GM23338 (cell line): ENCODE results near the gene EPS8L3.

ENCODE experiments used
- CREB1 ChIP-seq: fragments of 250-450 bp; sonication (Bioruptor Pico); IDR thresholded peaks from 2 replicates; pipeline ENCODE4 v1.5.0; 2020; ENCODE audit warnings: low read depth, mild to moderate bottlenecking, moderate library complexity
- EZH2 ChIP-seq: fragments of 200-600 bp; sonication (generic); IDR thresholded peaks from one replicate; pipeline ENCODE4 v1.8.0; 2017; ENCODE audit warnings: antibody characterized with exemption, mild to moderate bottlenecking, low read depth; ENCODE audit not compliant: unreplicated experiment
- JUNB ChIP-seq: IDR thresholded peaks from one replicate; pipeline ENCODE4 v1.6.1; 2016; ENCODE audit warnings: antibody characterized with exemption; ENCODE audit not compliant: unreplicated experiment
- NANOG ChIP-seq: IDR thresholded peaks from 2 replicates; pipeline ENCODE4 v1.6.1; 2016; ENCODE audit warnings: antibody characterized with exemption, borderline replicate concordance
- POLR2AphosphoS5 ChIP-seq: IDR thresholded peaks from 2 replicates; pipeline ENCODE4 v1.6.1; 2016; ENCODE audit warnings: antibody characterized with exemption, low read depth
- TF ChIP-seq, protein P1 (sequence below), 2 experiments: fragments of 200-600 bp in 1 of 2; sonication (generic) in 1 of 2; conservative IDR thresholded peaks; 2 replicates each; pipeline versions ENCODE4 v1.5.1 to v1.6.1; 2016 to 2017; ENCODE audit warnings: antibody characterized with exemption in 2 of 2, low read depth in 2 of 2, mild to moderate bottlenecking in 2 of 2, moderate library complexity in 1 of 2
- TF ChIP-seq, protein P2 (sequence below): IDR thresholded peaks from 2 replicates; pipeline ENCODE4 v1.6.1; 2016; ENCODE audit warnings: antibody characterized with exemption
- TF ChIP-seq, protein P3 (sequence below): IDR thresholded peaks from one replicate; pipeline ENCODE4 v1.6.1; 2018; ENCODE audit warnings: antibody characterized with exemption; ENCODE audit not compliant: unreplicated experiment
- TF ChIP-seq, protein P4 (sequence below): fragments of 250-450 bp; sonication (Bioruptor Pico); IDR thresholded peaks from 2 replicates; pipeline ENCODE4 v1.5.0; 2020; ENCODE audit warnings: mild to moderate bottlenecking, moderate library complexity

DNA sequence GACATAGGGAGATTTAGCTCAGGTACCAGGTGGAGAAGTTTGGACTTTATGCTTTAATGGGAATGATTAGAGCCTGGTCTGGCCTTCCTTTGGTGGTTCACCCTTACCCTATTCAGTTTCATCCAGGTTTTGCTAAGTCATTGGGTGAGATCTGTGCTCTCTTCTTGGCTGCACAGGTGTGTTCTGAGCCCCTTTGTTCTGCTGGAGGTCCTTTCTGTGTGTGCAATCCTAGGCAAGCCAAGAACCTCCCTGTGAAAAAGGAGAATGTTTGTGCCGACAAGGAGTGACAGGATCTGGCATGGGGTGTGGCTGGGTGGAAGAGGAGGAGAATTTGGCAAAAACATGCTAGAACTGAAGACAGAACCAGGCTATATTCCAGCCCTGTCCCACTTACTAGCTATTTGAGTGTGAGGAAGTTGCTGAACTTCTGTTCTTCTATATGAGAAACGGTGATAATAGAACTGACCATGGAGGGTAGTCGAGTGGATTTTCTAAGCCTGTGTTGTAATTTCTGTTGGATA lies 47.1 kb downstream of the EPS8L3 start:
- TF ChIP-seq, protein P1, sequence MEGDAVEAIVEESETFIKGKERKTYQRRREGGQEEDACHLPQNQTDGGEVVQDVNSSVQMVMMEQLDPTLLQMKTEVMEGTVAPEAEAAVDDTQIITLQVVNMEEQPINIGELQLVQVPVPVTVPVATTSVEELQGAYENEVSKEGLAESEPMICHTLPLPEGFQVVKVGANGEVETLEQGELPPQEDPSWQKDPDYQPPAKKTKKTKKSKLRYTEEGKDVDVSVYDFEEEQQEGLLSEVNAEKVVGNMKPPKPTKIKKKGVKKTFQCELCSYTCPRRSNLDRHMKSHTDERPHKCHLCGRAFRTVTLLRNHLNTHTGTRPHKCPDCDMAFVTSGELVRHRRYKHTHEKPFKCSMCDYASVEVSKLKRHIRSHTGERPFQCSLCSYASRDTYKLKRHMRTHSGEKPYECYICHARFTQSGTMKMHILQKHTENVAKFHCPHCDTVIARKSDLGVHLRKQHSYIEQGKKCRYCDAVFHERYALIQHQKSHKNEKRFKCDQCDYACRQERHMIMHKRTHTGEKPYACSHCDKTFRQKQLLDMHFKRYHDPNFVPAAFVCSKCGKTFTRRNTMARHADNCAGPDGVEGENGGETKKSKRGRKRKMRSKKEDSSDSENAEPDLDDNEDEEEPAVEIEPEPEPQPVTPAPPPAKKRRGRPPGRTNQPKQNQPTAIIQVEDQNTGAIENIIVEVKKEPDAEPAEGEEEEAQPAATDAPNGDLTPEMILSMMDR (conservative IDR thresholded peaks at IDR 0.05; ENCODE audit: low read depth in 2 of 2) = no peak
- TF ChIP-seq POLR2AphosphoS5 (no peak), CREB1 (CRISPR knock-in tag) (no peak), EZH2 (no peak), NANOG (no peak), JUNB (no peak)
- TF ChIP-seq, protein P2, sequence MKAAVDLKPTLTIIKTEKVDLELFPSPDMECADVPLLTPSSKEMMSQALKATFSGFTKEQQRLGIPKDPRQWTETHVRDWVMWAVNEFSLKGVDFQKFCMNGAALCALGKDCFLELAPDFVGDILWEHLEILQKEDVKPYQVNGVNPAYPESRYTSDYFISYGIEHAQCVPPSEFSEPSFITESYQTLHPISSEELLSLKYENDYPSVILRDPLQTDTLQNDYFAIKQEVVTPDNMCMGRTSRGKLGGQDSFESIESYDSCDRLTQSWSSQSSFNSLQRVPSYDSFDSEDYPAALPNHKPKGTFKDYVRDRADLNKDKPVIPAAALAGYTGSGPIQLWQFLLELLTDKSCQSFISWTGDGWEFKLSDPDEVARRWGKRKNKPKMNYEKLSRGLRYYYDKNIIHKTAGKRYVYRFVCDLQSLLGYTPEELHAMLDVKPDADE = no peak
- TF ChIP-seq, protein P3, sequence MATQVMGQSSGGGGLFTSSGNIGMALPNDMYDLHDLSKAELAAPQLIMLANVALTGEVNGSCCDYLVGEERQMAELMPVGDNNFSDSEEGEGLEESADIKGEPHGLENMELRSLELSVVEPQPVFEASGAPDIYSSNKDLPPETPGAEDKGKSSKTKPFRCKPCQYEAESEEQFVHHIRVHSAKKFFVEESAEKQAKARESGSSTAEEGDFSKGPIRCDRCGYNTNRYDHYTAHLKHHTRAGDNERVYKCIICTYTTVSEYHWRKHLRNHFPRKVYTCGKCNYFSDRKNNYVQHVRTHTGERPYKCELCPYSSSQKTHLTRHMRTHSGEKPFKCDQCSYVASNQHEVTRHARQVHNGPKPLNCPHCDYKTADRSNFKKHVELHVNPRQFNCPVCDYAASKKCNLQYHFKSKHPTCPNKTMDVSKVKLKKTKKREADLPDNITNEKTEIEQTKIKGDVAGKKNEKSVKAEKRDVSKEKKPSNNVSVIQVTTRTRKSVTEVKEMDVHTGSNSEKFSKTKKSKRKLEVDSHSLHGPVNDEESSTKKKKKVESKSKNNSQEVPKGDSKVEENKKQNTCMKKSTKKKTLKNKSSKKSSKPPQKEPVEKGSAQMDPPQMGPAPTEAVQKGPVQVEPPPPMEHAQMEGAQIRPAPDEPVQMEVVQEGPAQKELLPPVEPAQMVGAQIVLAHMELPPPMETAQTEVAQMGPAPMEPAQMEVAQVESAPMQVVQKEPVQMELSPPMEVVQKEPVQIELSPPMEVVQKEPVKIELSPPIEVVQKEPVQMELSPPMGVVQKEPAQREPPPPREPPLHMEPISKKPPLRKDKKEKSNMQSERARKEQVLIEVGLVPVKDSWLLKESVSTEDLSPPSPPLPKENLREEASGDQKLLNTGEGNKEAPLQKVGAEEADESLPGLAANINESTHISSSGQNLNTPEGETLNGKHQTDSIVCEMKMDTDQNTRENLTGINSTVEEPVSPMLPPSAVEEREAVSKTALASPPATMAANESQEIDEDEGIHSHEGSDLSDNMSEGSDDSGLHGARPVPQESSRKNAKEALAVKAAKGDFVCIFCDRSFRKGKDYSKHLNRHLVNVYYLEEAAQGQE = no peak
- TF ChIP-seq, protein P4, sequence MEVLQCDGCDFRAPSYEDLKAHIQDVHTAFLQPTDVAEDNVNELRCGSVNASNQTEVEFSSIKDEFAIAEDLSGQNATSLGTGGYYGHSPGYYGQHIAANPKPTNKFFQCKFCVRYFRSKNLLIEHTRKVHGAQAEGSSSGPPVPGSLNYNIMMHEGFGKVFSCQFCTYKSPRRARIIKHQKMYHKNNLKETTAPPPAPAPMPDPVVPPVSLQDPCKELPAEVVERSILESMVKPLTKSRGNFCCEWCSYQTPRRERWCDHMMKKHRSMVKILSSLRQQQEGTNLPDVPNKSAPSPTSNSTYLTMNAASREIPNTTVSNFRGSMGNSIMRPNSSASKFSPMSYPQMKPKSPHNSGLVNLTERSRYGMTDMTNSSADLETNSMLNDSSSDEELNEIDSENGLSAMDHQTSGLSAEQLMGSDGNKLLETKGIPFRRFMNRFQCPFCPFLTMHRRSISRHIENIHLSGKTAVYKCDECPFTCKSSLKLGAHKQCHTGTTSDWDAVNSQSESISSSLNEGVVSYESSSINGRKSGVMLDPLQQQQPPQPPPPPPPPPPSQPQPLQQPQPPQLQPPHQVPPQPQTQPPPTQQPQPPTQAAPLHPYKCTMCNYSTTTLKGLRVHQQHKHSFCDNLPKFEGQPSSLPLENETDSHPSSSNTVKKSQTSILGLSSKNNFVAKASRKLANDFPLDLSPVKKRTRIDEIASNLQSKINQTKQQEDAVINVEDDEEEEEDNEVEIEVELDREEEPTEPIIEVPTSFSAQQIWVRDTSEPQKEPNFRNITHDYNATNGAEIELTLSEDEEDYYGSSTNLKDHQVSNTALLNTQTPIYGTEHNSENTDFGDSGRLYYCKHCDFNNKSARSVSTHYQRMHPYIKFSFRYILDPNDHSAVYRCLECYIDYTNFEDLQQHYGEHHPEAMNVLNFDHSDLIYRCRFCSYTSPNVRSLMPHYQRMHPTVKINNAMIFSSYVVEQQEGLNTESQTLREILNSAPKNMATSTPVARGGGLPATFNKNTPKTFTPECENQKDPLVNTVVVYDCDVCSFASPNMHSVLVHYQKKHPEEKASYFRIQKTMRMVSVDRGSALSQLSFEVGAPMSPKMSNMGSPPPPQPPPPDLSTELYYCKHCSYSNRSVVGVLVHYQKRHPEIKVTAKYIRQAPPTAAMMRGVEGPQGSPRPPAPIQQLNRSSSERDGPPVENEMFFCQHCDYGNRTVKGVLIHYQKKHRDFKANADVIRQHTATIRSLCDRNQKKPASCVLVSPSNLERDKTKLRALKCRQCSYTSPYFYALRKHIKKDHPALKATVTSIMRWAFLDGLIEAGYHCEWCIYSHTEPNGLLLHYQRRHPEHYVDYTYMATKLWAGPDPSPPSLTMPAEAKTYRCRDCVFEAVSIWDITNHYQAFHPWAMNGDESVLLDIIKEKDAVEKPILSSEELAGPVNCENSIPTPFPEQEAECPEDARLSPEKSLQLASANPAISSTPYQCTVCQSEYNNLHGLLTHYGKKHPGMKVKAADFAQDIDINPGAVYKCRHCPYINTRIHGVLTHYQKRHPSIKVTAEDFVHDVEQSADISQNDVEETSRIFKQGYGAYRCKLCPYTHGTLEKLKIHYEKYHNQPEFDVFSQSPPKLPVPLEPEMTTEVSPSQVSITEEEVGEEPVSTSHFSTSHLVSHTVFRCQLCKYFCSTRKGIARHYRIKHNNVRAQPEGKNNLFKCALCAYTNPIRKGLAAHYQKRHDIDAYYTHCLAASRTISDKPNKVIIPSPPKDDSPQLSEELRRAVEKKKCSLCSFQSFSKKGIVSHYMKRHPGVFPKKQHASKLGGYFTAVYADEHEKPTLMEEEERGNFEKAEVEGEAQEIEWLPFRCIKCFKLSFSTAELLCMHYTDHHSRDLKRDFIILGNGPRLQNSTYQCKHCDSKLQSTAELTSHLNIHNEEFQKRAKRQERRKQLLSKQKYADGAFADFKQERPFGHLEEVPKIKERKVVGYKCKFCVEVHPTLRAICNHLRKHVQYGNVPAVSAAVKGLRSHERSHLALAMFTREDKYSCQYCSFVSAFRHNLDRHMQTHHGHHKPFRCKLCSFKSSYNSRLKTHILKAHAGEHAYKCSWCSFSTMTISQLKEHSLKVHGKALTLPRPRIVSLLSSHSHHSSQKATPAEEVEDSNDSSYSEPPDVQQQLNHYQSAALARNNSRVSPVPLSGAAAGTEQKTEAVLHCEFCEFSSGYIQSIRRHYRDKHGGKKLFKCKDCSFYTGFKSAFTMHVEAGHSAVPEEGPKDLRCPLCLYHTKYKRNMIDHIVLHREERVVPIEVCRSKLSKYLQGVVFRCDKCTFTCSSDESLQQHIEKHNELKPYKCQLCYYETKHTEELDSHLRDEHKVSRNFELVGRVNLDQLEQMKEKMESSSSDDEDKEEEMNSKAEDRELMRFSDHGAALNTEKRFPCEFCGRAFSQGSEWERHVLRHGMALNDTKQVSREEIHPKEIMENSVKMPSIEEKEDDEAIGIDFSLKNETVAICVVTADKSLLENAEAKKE (CRISPR knock-in tag) = no peak
